Progenitor cell of endocrine pancreas (in vitro differentiated cells): ENCODE results near the gene NUDT9. TPM values are rescaled to one million over a fixed set of nuclear protein-coding genes. Genes with fewer than 3 reads are reported as not detected.
"Not testable (repeated sequence)": the region's sequence is repeated elsewhere in the genome, so short reads cannot be mapped to it uniquely, and the experiment has no call there.

ENCODE experiments used
- DNase-seq: peaks from one replicate; pipeline ENCODE4 v3.0.0; 2021; ENCODE audit warnings: low spot score; ENCODE audit not compliant: unreplicated experiment
- H3K27ac Mint-ChIP-seq: 2 replicates; pipeline ENCODE4 v1.8.0; 2021; ENCODE audit warnings: mild to moderate bottlenecking, moderate library complexity, mixed read lengths
- H3K27me3 Mint-ChIP-seq: 2 replicates; pipeline ENCODE4 v1.8.0; 2021; ENCODE audit warnings: mixed read lengths
- H3K36me3 Mint-ChIP-seq: 2 replicates; pipeline ENCODE4 v1.8.0; 2022; ENCODE audit warnings: mixed read lengths; ENCODE audit not compliant: insufficient read depth
- H3K4me1 Mint-ChIP-seq: 2 replicates; pipeline ENCODE4 v1.8.0; 2021; ENCODE audit warnings: low read depth, mixed read lengths
- H3K4me3 Mint-ChIP-seq: 2 replicates; pipeline ENCODE4 v1.8.0; 2021; ENCODE audit warnings: low read depth, mild to moderate bottlenecking, moderate library complexity, mixed read lengths
- H3K9me3 Mint-ChIP-seq: 2 replicates; pipeline ENCODE4 v1.8.0; 2021; ENCODE audit warnings: low read depth, mixed read lengths
- CTCF ChIP-seq: fragments of 200-600 bp; sonication (generic); IDR thresholded peaks from one replicate; pipeline ENCODE4 v1.5.0; 2021; ENCODE audit warnings: antibody characterized with exemption, mild to moderate bottlenecking; ENCODE audit not compliant: unreplicated experiment
- total RNA-seq: library from RNA; stranded (reverse); gene quantifications from 2 replicates; pipeline ENCODE4 v1.2.1, GENCODE V29; 2021

The NUDT9 gene
- total RNA-seq, 1 donor from 2014 or later: 35.1 TPM

GRCh38 chr4:87481377-87481776 is 59.0 kb downstream of the NUDT9 start:
- TF ChIP-seq CTCF: no peak
- no peaks in the 10 kb centered on the region for H3K4me1 Mint-ChIP-seq
- H3K27ac Mint-ChIP-seq: no peak overlapping the region
- H3K36me3 Mint-ChIP-seq: peaks cover 14% of the 10 kb centered on the region
- DNase-seq: no peak
- H3K9me3 Mint-ChIP-seq: peaks cover 10% of the 10 kb centered on the region
- no peak overlapping the region for H3K4me3 Mint-ChIP-seq
- no peaks in the 10 kb centered on the region for H3K27me3 Mint-ChIP-seq

GRCh38 chr4:87483247-87483646 is 60.9 kb downstream of the NUDT9 start:
- not testable (repeated sequence) for DNase-seq, H3K27ac Mint-ChIP-seq, H3K4me3 Mint-ChIP-seq, H3K27me3 Mint-ChIP-seq, H3K4me1 Mint-ChIP-seq
- peaks cover 22% of the 10 kb centered on the region for H3K36me3 Mint-ChIP-seq
- H3K9me3 Mint-ChIP-seq: peaks cover 10% of the 10 kb centered on the region

GRCh38 chr4:87488666-87489065 is 66.3 kb downstream of the NUDT9 start:
- peaks cover 10% of the 10 kb centered on the region for H3K9me3 Mint-ChIP-seq
- H3K27me3 Mint-ChIP-seq: not testable (repeated sequence)

DNA sequence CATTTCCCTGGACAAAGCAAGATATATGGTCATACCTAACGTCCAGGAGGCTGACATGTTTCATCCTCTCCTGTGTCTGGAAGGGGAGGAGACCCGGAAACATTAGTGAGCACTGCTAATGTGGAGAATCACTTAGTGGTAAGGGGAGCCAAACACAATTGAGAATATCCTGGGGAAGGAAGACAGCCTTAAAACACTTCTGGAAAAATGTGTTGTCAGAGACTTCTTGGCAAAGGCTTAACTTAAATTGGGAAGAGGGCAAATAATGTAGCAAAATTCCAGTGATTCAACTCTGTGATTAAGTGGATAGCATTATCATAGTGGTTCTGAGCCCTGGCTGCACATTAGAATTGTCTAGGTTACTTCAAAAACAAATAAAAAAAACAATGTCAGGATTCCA is 67.3 kb downstream of the NUDT9 start:
- Mint-ChIP-seq H3K4me3 (no peak overlapping the region), H3K9me3 (peaks cover 5% of the 10 kb centered on the region), H3K27me3 (no peaks in the 10 kb centered on the region), H3K27ac (no peak overlapping the region), H3K4me1 (peaks cover 5% of the 10 kb centered on the region), H3K36me3 (peaks cover 12% of the 10 kb centered on the region)
- no peak for DNase-seq
- no peak for TF ChIP-seq CTCF

More at GRCh38 chr4:87488666-87489065, 66.3 kb downstream of the NUDT9 start:
- H3K4me3 Mint-ChIP-seq, H3K27ac Mint-ChIP-seq, H3K4me1 Mint-ChIP-seq, DNase-seq: not testable (repeated sequence)
- peaks cover 17% of the 10 kb centered on the region for H3K36me3 Mint-ChIP-seq

GRCh38 chr4:87490664-87491369 is 68.4 kb downstream of the NUDT9 start:
- H3K36me3 Mint-ChIP-seq: peaks cover 12% of the 10 kb centered on the region
- DNase-seq: no peak
- no peak overlapping the region for H3K27ac Mint-ChIP-seq
- TF ChIP-seq CTCF: no peak
- no peak overlapping the region for H3K4me3 Mint-ChIP-seq
- H3K4me1 Mint-ChIP-seq: peaks cover 5% of the 10 kb centered on the region
- H3K9me3 Mint-ChIP-seq: peaks cover 3% of the 10 kb centered on the region
- no peaks in the 10 kb centered on the region for H3K27me3 Mint-ChIP-seq

DNA sequence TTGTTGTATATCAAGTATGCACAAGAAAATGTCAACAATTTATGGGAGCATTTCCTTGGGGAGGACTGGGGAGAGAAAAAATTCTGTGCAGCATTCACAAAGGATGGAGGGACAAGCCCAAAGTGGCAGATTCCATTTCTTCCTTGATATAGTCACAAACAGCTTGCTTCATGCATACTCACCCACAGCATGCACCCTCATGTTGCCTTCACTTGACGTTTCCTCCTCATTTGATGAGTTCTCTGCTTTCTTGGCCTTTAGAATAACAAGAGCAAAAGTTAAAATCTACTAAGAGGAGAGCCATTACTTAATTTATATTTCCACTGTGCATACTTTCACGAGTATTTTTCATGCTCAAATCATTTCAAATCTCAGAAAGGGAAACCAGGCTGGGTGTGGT is 69.1 kb downstream of the NUDT9 start:
- Mint-ChIP-seq H3K27me3 (no peaks in the 10 kb centered on the region), H3K4me1 (peaks cover 5% of the 10 kb centered on the region), H3K36me3 (peaks cover 7% of the 10 kb centered on the region), H3K4me3 (no peak overlapping the region), H3K9me3 (no peaks in the 10 kb centered on the region), H3K27ac (no peak overlapping the region)
- no peak for DNase-seq
- no peak for TF ChIP-seq CTCF

- not testable (repeated sequence) for H3K27ac Mint-ChIP-seq, H3K4me1 Mint-ChIP-seq, H3K27me3 Mint-ChIP-seq, H3K36me3 Mint-ChIP-seq, H3K4me3 Mint-ChIP-seq, DNase-seq, H3K9me3 Mint-ChIP-seq
Measured at GRCh38 chr4:87491851-87492250, 69.5 kb downstream of the NUDT9 start.
